Ammon's horn (tissue), 1 donor: ENCODE data around the gene SH3BP4.
A peak's percentile ranks its signal among the peaks of the same experiment; 100 is the strongest.

Experiments
- DNase-seq: peaks from one replicate; pipeline ENCODE4 v3.0.0-alpha.2; 2016; ENCODE audit warnings: low spot score

The SH3BP4 gene

DNA sequence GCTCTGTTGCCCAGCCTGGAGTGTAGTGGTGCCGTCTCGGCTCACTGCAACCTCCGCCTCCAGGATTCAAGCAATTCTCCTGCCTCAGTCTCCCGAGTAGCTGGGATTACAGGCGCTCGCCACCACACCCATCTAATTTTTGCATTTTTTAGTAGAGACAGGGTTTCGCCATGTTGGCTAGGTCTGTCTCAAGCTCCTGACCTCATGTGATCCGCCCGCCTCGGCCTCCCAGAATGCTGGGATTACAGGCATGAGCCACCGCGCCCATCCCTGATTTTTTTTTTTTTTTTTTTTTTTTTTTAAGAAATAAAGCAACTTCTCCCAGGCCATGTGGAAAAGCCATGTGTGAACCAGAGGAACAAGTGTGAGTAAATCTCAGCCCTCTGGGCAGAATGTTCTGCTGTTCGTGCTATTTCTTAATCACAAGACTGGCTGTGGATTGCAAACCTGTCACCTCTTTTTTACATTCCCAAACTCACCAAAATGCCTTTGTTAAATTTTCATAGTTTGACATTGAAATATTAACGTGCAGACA lies 6.4 kb upstream of the SH3BP4 start:
- DNase-seq = no peak

DNA sequence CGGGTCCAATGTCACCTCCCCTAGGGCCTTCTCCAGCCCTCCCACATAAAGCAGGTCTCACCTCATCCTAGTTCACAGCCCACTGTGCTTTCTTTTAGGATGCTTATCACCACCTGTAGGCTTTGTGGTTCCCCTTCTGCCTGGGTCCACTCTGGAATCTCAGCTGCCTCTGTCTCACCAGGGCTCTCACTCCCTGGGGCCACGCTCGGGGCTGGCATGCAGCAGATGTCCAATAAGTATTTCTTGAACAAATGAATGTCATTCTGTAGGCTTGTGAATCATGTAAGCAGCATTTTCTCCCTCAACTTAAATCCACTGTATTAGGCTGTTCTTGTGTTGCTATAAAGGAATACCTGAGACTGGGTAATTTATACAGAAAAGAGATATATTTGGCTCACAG lies 4.3 kb upstream of the SH3BP4 start:
- no peak for DNase-seq

DNA sequence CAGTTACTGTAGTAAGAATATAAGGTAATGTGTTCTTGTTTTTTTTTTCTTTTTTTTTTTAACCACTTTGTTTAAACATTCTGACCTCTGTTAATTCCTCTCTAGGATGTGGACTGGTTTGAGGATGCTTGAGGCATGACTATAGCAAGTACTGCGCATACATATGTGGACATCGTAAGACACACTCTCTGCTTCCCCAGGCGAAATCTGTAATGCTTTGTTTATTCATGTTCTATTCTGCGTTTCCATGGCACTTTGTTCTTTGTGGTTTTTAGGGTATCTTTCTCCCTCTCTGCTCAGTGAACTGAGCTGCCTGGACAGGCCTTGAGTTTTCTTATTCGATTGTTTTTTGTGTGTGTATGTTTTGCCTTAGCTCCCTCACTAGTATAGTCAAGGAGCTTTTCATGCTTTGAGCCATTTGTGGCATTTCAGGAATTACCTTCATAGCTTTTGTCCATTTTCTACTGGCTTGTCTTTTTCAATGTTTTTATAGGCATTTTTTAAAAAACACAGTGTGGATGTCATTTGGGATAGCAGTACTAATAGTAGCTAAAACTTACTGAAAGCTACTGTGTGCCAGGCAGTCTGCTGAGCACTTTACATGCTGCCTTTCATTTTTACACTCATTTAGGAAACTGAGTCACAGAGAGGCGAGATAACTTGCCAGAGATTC lies 1.9 kb upstream of the SH3BP4 start:
- DNase-seq = no peak

DNA sequence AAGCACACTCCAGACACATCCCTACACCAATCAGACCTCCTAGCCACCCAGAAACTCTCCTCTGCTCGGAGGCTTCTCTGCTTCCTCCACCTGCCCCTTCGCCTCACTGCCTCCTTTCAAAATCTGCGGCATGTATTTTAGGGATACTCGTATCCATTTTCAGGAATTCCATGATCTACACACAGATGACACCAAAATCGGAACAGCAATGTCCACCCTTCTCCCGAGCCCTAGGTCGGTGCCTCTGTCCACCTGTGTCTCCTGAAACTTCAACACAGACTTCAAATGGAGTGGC lies 1.4 kb upstream of the SH3BP4 start:
- DNase-seq = no peak

DNA sequence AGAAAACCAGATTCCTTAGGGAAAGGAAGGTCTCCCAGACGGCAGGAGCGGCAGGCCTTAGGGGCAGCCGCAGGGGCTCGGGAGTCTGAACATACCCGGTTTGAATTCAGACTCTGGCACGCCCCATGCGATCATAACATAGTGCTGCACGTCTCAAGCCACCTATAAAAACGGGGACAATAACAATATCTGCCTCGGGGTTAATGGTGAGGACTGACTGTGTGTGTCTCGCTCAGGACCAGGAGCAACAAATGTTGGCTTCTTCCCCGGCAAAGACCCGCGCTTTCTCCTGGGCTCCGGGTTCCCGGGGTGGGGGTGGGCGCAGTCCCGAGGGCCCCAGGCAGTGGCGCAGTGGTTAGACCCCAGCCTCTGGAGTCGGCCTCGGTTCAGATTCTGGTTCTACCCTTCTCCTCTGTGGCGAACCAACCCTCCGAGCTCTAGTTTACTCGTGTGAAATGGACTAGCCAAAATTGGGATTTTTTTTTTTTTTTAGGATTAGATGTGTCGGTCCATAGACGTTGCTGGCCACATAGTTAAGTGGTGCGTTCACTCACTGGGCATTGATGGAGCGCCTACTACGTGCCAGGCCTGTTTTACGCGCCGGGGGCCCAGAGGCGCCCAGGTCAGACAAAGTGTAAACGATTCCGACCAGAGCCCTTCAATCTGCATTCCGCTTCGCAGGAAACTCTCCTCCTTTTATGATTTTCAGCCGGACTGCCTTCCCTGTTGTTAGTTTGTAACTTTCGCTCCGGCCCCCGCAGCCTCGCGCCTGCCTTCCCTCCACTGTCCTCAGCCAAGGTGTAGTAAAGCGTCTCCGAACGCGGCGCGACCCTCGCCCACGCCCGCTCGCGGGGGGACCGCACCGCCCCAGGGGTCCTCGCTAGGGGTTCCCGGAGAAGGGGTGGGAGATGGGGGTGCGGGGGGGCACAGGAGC lies 820 bp upstream of the SH3BP4 start:
- DNase-seq = no peak

DNA sequence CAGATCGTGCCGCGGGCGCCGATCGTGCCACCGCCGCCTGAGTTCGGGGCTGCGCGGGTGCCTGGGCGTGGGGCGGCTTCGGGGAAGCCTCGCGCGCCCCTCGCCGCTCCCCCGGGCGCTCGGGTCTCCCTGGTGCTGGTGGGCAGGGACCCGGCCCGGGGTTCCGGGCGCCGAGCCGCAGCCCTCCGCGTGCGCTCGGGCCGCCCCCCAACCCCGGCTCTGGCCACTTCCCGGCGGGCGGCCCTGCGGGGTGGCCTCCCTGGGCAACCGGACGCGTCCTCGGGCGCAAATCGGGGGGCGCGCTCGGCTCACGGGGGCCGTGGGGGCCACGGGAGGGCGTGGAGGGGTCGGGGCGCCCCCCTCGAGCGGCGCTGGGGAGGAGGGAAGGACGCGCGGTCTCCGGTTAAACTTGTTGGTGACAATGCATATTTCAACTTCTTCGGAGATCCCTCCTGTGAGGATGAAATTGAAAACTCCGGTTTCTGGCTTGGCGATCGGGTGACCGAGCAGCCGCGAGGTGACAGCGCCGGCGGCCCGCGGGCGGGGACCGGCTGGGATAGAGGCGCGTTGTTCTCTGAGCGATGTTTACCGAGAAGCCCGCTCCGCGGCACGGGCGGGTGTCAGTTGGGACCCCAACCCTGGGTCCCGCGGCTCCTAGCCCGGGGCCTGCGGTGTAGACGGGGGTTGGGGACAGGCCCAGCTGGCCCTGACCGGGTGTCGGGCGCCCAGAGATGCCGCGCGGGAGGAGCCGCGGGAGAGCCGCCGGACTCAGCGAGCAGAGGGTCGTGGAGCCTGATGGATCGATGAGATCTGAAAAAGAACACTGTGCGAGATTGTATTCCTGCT lies 676 bp downstream of the SH3BP4 start:
- DNase-seq = no peak

DNA sequence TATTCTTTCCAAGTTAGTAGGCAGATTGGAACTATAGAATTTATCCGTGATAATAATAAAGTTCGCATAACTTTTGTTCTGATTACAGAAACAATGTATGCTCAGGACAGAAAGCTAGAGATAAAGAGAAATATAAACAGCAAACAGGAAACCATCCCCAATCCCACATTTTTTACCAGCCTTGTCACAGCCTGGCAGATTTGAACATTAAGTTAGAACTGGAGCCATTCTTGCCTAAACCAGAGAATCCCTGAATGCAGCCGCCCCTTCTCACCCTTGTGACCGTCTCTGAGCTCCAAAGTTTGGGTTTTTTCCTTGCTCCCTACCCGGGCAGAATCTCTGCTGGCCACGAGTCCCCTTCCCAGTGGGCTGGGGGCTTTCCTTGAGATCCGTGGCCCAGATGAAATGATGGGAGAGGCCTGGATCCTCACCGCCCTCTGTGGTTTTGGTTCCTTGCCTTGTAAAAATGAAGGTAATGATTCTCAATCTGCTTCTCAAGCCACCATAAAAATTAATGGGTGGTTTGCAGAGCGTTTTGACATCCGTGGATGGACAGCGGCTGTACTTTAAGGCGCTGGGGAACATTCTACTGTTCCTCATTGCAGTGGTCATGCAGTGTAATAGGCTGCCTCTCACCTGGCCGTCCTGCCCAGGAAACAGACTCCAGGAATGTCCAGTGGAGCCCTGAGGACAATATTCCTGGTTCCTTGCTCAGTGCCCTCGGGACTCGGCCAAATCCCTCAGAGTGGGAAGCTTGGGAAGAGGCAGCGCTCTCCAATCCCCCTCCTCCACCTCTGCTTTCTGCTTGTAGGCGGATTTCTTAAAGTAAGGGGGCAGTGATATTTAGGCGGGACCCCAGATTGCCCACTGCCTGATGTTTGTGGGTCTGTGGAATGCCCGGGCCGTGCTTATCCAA lies 1.6 kb downstream of the SH3BP4 start:
- DNase-seq = no peak

DNA sequence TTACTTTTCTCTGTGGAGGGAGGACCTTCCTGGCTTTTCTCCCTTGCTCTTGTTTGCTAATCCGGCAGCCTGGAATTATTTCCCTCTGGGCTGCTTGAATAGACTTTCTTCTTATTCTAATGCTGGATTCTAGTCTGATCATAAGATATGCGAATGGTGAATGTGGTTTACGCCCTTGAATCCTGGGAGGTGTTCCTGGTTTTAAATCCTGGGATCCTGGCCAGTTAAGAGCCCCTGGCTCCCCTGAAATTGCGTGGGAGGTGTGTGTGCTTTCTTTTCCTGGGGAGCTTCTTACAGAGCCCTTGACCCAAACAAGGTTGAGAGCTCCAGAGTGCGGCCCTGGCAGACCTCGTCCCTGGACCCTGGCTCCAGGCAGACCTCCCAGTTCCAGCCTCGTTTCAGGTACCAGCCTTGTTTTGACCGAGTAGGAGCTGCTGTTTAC lies 2.8 kb downstream of the SH3BP4 start:
- DNase-seq = no peak

DNA sequence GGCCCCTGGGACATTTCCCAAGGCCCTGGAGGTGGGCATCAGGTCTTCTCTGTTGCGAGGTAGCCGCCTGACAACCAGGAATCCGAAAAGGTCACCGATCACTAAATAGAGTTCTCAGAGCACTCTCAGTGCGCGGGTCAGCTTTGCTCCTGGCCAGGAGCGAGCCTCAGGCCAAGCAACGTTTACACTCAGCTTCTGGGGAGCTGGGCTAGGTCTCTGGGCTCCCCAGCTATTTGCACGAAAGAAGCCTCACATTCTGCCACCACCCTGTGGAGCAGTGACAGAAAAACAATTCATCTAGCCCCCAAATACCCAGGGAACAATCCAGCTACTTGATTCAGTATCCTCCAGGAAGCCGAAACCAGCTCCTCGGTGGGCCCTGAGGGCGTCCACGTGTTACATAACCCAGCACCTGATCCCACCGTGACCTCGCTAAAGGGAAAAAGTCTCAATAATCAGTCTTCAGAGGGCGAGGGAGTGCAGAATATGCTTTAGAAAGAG lies 3.3 kb downstream of the SH3BP4 start:
- DNase-seq = peak; percentile 56

DNA sequence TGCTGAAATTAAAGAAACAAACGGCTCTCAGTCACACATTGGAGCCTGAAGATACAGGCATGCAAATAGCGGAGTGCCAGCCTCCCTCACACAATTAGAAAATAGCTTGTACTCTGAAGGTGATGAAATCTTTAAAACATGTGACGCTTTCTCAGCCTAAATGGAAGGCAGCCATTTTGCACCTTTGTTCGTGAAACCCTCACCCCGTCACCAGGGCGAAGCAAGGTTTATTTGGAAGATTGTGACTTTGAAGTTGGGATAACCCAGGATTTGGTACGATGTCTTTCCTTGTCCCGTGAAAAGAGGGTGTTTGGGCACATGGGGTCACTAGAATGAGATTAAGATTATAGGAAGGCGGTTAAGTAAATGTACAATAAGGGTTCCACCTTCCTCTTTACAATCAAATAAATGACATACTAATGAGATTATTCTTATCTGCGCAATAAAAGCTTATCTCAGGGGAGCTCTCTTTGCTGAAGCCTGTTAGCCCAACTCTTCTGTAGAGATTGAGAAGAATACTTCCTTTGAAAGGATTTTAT lies 4.2 kb downstream of the SH3BP4 start:
- no peak for DNase-seq

DNA sequence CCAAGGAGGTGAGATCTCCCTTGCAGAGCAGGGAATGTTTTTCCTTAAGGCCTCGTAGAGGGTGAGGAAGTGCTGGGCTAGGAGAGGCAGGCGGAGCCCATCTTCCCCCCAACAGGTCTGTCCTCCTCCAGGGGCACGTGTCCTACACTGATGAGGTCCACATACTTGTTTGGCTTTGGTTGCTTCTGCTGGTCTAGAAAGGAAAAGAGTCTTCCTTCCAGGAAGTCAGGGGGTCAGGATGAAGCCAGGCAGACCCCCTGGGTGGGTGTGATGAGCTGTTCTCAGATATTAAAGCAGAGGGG lies 6.0 kb downstream of the SH3BP4 start:
- DNase-seq = no peak

DNA sequence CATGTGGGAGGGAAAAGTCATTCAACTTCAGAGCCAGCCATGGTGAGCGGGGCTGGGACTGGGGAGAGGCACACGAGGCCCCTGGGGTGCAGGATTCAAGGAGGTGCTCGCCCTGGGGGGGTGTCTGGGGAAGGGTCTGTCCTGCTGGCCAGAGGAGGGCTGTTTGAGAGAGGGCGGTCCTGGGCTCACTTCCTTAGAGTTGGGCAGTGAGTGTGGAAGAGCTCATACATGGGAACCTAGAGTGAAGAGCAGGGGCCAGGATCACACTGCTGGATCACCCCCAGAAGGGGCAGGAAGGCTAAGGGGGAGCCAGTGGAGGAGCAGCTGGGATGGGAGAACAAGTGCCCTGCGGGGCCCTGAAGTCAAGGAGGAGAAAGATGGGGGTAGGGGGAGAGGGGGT lies 6.5 kb downstream of the SH3BP4 start:
- DNase-seq = no peak

DNA sequence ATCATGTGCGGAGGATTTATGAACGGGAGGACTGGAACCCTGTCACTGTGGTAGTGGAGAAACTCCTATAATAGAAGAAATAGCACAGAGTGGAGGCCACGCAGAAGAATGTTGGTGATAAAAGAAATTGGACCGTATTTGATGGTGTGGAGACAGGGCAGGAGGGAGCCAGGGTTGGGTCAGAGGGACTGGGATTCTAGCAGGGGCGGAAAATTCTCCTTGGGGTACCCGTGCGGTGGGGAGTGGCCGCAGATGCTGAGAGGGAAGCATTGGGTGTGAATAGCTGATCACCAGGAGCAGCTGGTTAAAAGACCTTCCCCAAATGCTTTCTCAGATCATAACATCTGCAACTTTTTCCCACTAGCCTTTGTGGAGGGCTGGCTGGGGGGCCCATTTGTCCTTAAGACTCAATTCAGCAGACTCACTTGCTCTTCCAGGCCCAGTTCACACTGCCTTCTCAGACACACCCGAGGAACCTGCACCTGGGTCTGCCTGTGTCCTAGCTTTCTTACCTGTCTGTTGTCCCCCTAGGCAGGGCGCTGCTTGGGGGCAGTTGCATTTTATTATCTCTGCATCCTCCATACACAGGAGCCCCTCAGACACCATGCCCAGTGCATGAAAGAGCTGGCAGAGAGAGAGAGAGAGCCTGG lies 7.1 kb downstream of the SH3BP4 start:
- DNase-seq = no peak

DNA sequence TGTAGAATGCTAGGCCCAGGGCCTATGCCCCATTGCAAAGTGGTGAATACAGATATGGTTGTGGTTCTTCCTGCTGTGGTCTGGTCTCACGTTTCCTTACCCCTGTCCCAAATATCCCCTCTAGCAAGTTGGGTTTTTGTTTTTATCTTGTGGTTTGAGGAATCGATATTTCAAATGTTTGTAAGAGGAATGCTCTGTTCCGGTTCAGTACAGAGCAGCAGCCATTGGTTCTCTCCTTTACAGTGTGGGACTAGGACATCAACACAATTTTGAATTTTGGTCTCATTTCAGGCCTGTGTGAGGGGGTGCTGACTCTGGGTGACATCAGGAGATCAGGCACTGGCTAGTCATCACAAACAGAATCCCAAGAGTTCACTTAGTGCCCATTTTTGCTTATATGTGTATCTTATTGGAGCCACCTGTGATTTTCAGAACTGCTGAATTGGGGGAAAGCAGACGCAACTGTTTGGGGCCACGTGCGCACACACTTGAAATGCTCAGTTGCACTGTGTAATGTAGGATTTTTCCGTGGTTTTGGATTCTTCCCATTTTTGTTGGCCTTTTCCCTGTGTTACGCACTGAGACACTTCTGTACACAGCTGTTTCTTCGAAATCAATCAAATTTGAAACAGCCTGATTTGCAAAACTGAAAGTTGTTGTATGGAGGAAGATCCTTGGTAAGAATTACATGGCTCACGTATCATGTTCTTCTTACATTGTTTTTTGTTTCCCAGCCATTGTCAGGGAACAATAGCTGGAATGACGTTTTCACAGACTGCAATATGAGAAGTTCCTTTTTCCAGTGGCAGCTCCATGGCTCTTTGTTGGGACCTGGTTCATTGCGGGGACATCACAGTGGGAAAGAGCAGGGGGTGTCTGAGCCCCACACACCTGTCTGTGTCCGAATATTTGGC lies 8.6 kb downstream of the SH3BP4 start:
- peak; percentile 67 for DNase-seq

DNA sequence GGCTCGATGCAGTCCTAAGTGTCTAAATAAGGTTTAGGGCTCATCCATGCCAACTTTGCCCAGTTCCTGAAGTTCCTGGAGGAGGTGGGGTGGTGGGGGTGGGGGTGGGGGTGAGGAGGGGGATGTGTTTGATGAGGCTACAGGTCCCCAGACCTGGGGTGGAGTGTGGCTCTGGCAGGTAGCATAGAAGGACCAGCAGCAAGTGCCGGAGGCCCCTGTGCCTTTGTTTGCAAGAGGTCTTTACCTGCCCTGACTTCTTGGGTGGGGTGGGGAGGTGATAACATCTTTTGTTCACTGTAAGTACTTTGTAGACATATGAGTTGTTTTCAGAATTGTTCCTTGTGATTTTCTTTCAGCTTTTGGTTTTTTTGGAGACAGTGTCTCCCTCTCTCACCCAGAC lies 10.0 kb downstream of the SH3BP4 start:
- no peak for DNase-seq

DNA sequence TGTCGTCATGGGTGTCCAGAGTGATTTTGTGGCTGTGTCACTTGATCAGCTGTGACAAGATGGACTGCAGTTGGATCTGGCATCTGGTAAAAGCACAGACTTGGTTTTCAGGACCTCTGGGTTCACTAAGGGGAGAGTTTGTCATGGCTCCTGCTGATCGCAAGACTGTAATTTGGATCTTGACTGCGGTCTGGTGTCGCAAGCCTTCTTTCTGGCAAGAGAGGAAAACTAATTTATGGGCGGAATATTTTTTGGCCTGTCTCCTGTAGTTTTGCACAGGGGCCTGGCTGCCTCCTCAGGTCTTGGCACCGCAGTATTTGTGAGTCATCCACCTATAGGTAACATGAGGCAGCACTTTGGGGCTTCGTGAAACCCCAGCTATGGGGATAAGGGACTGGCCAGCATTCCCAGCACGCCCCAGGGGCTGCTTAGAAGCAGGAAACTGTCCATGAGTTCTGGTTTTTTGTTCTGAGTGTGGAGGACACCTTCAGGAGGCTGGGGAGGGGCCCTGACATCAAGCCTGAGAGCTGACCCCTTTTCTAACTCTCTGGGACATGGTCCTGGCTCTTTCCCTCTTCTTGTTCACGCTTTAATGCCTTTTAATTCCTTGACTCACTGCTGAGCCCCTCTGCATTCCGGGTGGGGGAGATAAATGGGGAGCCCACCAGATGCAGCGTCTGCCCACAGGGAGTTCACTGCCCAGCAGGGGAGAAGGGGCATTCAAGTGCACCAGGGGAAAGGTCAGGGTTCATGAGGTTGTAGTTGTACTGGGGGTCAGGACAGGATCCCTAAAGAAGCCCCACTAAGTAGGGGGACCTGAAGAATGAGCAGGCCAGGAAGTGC lies 12.2 kb downstream of the SH3BP4 start:
- DNase-seq = no peak

DNA sequence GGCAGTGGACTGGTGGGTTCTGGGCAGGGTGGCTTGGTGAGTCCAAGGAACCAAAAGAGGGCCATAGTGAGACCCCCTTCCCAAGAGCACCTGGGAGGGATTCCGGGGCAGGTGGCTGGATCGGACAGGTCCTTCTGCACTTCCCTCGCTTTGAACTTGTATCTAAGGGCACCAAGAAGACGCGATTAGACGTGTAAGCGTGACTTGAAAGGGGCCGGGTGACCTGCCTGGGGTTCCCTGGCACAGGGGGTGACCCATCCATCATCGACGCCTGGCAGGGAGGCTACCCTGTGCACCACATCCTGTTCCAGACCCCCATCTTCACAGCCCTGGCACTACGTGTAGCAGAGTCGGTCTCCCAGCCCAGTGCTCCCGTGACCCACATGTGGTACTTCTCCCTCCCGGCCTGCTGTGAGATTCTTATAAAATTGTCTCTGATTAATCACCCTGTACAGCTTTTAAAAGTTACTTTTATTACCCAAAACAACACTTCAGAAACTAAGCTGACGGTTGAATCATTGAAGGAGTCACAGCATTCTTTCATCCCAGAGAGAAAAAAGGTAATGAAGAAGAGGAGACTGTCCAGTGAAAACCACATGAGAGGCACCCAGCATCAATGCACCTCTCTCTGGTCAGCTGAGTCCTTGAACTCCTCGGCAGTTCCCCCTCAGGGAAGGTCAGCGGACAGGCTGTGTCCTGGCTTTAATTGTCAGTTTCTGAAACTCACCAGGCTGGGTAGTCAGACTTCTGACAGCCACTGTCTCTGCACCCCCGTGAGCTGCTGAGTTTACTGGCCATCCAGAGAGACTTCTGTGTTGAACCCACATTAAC lies 13.0 kb downstream of the SH3BP4 start:
- DNase-seq = no peak

DNA sequence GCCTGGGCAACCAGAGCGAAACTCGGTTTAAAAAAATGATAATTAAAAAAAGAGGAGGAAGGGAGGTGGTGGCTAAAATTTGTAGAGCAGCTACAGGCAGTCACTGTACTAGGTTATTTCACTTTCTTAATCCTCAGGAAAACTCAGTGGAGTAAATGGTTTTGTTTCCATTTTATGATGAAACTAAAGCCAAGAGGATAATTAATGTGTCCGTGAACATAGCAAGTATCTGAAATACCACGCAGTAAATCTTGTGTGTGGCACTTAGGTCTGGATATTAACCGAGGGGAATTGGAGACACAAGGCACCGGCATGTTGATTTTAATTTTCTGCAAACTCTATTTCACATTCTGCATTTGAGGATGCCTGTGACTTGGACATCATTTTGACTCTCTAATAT lies 14.5 kb downstream of the SH3BP4 start:
- DNase-seq = no peak
